NT2/D1 (cell line): ENCODE results near the gene MRPL4.

Experiments used
- SUZ12 ChIP-seq: IDR thresholded peaks from 2 replicates; pipeline ENCODE4 v1.6.1; 2011; ENCODE audit not compliant: insufficient read length, insufficient read depth; ENCODE audit errors: extremely low read depth
- YY1 ChIP-seq: IDR thresholded peaks from 2 replicates; pipeline ENCODE4 v1.6.1; 2011; ENCODE audit not compliant: insufficient read length, insufficient read depth

DNA sequence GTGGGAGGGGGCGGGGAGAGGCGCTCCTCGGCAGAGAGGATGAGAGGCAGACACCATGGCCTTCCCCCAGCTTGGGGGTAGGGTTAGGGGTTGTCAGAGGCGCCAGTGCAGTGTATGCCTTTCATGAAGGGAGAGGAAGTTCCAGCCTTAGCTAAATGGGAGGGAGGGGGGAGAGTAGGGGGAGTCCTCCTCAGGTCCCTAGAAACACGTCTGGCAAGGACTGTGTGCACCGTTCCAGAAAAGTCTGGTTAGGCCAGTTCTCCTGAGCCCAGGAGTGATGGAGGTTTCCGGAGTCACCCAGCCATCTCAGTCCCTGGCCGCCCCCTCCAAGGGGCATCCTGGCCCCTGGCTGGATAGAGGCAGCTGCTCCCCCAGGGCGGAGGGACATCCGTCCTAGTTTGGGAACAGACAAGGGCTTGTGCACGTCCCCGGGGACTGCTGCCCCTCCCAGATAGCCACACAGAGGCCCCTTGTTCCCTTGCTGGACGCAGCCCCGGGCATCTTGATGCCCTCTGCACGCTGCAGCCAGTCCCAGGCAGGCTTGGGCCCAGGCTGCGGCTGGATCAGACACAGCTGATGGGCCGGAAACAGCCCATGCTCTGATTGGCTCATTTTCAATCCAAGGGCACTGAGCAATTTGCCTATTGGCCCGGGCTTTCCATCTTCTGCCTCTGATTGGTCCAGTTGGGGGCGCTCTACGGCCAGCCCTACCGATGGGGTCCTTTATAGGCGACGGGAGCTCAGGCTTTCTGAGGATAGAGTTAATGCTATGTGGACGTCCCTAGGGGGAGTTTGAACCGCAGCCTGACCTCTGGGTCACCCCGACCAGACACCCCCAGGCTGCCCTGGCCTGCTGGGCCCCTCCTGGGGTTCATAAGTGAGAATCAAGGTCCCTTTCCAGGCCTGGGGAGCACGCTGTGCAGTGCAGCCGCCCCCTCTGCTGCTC, 24.7 kb upstream of the MRPL4 start:
- no peak for TF ChIP-seq SUZ12
- TF ChIP-seq YY1 = no peak
